ENCODE data around the gene MEGF10.

GRCh38 chr5:127370631-127371030 is 80.0 kb downstream of the MEGF10 start:
- TF ChIP-seq POLR2A (IDR thresholded peaks at IDR 0.05): no peak
- TF ChIP-seq, protein P1, sequence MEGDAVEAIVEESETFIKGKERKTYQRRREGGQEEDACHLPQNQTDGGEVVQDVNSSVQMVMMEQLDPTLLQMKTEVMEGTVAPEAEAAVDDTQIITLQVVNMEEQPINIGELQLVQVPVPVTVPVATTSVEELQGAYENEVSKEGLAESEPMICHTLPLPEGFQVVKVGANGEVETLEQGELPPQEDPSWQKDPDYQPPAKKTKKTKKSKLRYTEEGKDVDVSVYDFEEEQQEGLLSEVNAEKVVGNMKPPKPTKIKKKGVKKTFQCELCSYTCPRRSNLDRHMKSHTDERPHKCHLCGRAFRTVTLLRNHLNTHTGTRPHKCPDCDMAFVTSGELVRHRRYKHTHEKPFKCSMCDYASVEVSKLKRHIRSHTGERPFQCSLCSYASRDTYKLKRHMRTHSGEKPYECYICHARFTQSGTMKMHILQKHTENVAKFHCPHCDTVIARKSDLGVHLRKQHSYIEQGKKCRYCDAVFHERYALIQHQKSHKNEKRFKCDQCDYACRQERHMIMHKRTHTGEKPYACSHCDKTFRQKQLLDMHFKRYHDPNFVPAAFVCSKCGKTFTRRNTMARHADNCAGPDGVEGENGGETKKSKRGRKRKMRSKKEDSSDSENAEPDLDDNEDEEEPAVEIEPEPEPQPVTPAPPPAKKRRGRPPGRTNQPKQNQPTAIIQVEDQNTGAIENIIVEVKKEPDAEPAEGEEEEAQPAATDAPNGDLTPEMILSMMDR (IDR thresholded peaks at IDR 0.05 in 8 of 11, conservative IDR thresholded peaks at IDR 0.05 in 3 of 11): no peak
- TF ChIP-seq POLR2AphosphoS5 (IDR thresholded peaks at IDR 0.05): no peak

Data from spleen (tissue), 7 donors.